Activated naive CD8-positive, alpha-beta T cell treated with anti-CD3 and anti-CD28 coated beads for 36 hours (primary cell): ENCODE data around the gene EIF4G3. TPM values are rescaled to one million over a fixed set of nuclear protein-coding genes. Genes with fewer than 3 reads are reported as not detected.
"Not testable (repeated sequence)": the region's sequence is repeated elsewhere in the genome, so short reads cannot be mapped to it uniquely, and the experiment has no call there.

Source experiments
- DNase-seq: peaks from one replicate; pipeline ENCODE4 v3.0.0; 2021
- H3K27ac Mint-ChIP-seq: one replicate; pipeline ENCODE4 v1.8.0; 2022; ENCODE audit warnings: mild to moderate bottlenecking, moderate library complexity, mixed read lengths
- H3K27me3 Mint-ChIP-seq: one replicate; pipeline ENCODE4 v1.8.0; 2022; ENCODE audit warnings: mild to moderate bottlenecking, mixed read lengths
- H3K36me3 Mint-ChIP-seq: one replicate; pipeline ENCODE4 v1.8.0; 2021; ENCODE audit warnings: mild to moderate bottlenecking, mixed read lengths
- H3K4me1 Mint-ChIP-seq: one replicate; pipeline ENCODE4 v1.8.0; 2021; ENCODE audit warnings: mixed read lengths
- H3K4me3 Mint-ChIP-seq: one replicate; pipeline ENCODE4 v1.8.0; 2022; ENCODE audit warnings: mild to moderate bottlenecking, moderate library complexity, mixed read lengths
- H3K9me3 Mint-ChIP-seq: one replicate; pipeline ENCODE4 v1.8.0; 2022; ENCODE audit warnings: mixed read lengths
- total RNA-seq, 2 experiments: library from RNA; stranded (reverse); gene quantifications; one replicate each; pipeline ENCODE4 v1.2.3, GENCODE V29; 2021

The EIF4G3 gene
- total RNA-seq, 2 experiments from 2014 or later: 51.1 to 55.9 TPM

DNA sequence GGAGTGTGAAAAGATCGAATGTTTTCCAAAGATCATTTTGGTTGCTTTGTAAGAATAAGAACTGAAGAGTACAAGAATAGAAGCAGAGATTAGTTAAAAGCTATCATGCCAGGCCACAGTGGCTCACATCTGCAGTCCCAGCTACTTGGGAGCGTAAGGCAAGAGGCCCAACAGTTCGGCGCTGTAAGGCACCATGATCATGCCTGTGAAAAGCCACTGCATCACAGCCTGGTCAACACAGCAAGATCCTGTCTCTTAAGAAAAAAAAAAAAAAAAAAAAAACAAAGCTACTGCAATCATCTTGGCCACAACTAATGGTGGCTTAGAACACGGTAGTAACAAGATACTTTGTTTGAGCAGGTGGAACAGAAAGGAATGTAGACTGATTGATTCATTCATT is 116.2 kb downstream of the EIF4G3 start:
- no peaks in the 10 kb centered on the region for H3K9me3 Mint-ChIP-seq
- no peaks in the 10 kb centered on the region for H3K27me3 Mint-ChIP-seq
- H3K4me1 Mint-ChIP-seq: no peaks in the 10 kb centered on the region
- no peak overlapping the region for H3K27ac Mint-ChIP-seq
- no peak overlapping the region for H3K4me3 Mint-ChIP-seq
- DNase-seq: no peak
- no peaks in the 10 kb centered on the region for H3K36me3 Mint-ChIP-seq

DNA sequence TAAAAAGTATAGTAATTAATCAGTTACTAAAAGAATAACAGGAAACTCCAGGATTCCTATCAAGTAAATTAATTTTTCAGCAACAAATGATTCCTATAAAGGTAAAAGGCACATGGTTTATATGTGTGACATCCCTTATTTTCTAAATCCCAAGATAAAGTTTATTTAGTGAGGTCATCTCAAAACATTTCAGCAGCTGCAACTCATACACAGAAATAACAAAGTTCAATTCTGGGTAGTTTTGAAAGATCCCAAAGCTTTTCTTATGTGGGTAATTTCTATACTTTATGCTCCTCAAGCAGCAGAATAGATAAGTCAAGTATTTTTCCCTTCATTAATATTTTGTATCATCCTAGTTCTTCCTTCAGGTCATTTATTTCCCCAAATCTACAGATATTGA is 117.7 kb downstream of the EIF4G3 start:
- no peaks in the 10 kb centered on the region for H3K9me3 Mint-ChIP-seq
- no peak overlapping the region for H3K4me3 Mint-ChIP-seq
- H3K27ac Mint-ChIP-seq: no peak overlapping the region
- no peaks in the 10 kb centered on the region for H3K4me1 Mint-ChIP-seq
- no peak for DNase-seq
- no peaks in the 10 kb centered on the region for H3K27me3 Mint-ChIP-seq
- no peaks in the 10 kb centered on the region for H3K36me3 Mint-ChIP-seq

DNA sequence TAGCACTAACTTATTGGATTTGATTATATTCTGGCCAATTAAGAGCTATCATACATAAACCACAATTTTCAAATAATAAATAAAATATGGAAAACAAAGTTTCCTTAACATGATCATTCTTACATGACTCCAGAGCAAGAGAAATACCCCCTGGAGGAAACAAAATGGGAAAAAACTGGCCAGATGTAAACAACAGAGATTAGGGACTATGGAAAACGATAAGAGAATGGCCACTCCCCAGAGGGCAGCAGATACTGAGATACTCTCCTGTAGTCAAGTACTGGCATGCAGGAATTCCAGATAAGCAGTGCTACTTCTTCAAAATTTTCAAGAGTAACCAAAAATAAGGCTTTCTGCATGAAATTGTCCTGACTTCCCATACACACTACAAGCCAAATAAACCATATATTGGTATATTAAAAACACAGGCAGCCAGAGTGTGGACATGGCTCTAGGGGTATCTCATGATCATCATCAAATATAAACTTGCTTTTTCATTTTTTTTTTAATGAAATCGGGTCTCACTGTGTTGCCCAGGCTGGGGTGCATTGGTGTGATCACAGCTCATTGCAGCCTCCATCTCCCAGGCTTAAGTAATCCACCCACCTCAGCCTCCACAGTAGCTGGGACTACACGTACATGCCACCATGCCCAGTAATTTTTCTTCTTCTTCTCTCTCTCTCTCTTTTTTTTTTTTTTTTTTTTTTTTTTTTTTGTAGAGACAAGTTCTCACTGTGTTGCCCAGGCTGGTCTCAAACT is 118.5 kb downstream of the EIF4G3 start:
- Mint-ChIP-seq H3K9me3 (no peaks in the 10 kb centered on the region), H3K36me3 (no peaks in the 10 kb centered on the region), H3K27me3 (no peaks in the 10 kb centered on the region), H3K27ac (no peak overlapping the region), H3K4me3 (no peak overlapping the region), H3K4me1 (no peaks in the 10 kb centered on the region)
- no peak for DNase-seq

DNA sequence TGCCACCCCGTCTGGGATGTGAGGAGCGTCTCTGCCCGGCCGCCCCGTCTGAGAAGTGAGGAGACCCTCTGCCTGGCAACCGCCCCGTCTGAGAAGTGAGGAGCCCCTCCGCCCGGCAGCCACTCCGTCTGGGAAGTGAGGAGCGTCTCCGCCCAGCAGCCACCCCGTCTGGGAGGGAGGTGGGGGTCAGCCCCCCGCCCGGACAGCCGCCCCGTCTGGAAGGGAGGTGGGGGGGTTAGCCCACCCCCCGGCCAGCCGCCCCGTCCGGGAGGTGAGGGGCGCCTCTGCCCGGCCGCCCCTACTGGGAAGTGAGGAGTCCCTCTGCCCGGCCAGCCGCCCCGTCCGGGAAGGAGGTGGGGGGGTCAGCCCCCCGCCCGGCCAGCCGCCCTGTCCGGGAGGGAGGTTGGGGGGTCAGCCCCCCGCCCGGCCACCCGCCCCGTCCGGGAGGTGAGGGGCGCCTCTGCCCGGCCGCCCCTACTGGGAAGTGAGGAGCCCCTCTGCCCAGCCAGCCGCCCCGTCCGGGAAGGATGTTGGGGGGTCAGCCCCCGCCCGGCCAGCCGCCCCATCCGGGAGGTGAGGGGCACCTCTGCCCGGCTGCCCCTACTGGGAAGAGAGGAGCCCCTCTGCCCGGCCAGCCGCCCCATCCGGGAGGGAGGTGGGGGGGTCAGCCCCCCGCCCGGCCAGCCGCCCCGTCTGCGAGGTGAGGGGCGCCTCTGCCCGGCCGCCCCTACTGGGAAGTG is 123.3 kb downstream of the EIF4G3 start:
- not testable (repeated sequence) for H3K4me3 Mint-ChIP-seq, H3K27ac Mint-ChIP-seq, DNase-seq, H3K27me3 Mint-ChIP-seq, H3K9me3 Mint-ChIP-seq, H3K36me3 Mint-ChIP-seq, H3K4me1 Mint-ChIP-seq

DNA sequence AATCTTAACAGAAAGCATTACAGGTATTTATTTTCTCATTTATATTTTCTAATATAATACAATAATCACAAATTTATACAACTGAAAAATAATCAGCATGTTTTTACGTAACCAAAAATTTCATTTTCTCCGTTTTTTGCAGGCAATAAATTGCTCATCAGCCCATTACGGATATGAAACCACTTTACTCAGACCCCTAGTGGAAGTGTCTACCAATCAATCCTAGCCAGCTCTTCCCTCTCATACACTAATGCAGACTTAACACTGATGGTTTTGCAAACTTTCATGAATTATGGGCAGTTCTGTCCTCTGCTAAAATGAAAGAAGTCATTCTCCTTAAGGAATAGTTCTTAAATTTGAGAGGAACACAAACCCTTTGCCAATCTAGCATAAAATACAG is 124.7 kb downstream of the EIF4G3 start:
- Mint-ChIP-seq H3K4me3 (no peak overlapping the region), H3K27me3 (no peaks in the 10 kb centered on the region), H3K36me3 (peaks cover 7% of the 10 kb centered on the region), H3K27ac (no peak overlapping the region), H3K9me3 (no peaks in the 10 kb centered on the region), H3K4me1 (no peaks in the 10 kb centered on the region)
- DNase-seq: no peak

- H3K27me3 Mint-ChIP-seq: no peaks in the 10 kb centered on the region
- H3K9me3 Mint-ChIP-seq: no peaks in the 10 kb centered on the region
- no peaks in the 10 kb centered on the region for H3K4me1 Mint-ChIP-seq
- no peak overlapping the region for H3K4me3 Mint-ChIP-seq
- DNase-seq: no peak
- H3K36me3 Mint-ChIP-seq: peaks cover 7% of the 10 kb centered on the region
- H3K27ac Mint-ChIP-seq: no peak overlapping the region
These were observed 125.4 kb downstream of the EIF4G3 start for GRCh38 chr1:21051177-21051825.

- Mint-ChIP-seq H3K4me1 (no peaks in the 10 kb centered on the region), H3K36me3 (peaks cover 7% of the 10 kb centered on the region), H3K27ac (no peak overlapping the region), H3K4me3 (no peak overlapping the region), H3K27me3 (no peaks in the 10 kb centered on the region), H3K9me3 (no peaks in the 10 kb centered on the region)
- no peak for DNase-seq
These were observed 126.7 kb downstream of the EIF4G3 start for GRCh38 chr1:21050031-21050430.

DNA sequence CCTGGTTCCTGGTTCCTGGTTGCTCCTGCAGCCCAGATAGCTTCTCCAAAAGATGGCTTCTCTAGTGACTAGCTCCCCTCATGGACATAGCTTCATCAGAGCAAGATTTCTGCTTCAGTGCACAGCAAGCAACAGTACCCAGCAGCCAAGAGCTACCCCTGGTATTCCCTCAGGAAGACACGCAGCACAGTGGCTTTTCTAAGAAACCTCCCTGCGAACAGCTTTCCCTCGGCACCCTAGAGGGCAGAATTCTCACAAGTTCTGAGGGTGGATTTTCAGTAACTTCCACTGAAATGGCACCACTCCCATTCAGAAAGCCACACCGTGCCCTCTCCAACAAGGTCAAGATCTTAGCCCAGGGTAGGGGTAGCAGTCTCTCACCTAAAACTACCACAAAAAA is 128.2 kb downstream of the EIF4G3 start:
- no peaks in the 10 kb centered on the region for H3K27me3 Mint-ChIP-seq
- no peak overlapping the region for H3K4me3 Mint-ChIP-seq
- no peak for DNase-seq
- no peaks in the 10 kb centered on the region for H3K9me3 Mint-ChIP-seq
- no peaks in the 10 kb centered on the region for H3K4me1 Mint-ChIP-seq
- H3K36me3 Mint-ChIP-seq: peaks cover 10% of the 10 kb centered on the region
- no peak overlapping the region for H3K27ac Mint-ChIP-seq

GRCh38 chr1:21046132-21046531 is 130.6 kb downstream of the EIF4G3 start:
- Mint-ChIP-seq H3K4me3 (no peak overlapping the region), H3K4me1 (no peaks in the 10 kb centered on the region), H3K27ac (no peak overlapping the region), H3K27me3 (no peaks in the 10 kb centered on the region), H3K9me3 (no peaks in the 10 kb centered on the region), H3K36me3 (peaks cover 14% of the 10 kb centered on the region)
- DNase-seq: no peak

GRCh38 chr1:21045351-21045750 is 131.3 kb downstream of the EIF4G3 start:
- H3K4me1 Mint-ChIP-seq: no peaks in the 10 kb centered on the region
- no peaks in the 10 kb centered on the region for H3K27me3 Mint-ChIP-seq
- no peak overlapping the region for H3K4me3 Mint-ChIP-seq
- no peak overlapping the region for H3K27ac Mint-ChIP-seq
- H3K36me3 Mint-ChIP-seq: peaks cover 17% of the 10 kb centered on the region
- no peaks in the 10 kb centered on the region for H3K9me3 Mint-ChIP-seq
- no peak for DNase-seq

GRCh38 chr1:21042929-21043605 is 133.6 kb downstream of the EIF4G3 start:
- no peak for DNase-seq
- H3K27me3 Mint-ChIP-seq: no peaks in the 10 kb centered on the region
- no peaks in the 10 kb centered on the region for H3K4me1 Mint-ChIP-seq
- H3K36me3 Mint-ChIP-seq: peaks cover 13% of the 10 kb centered on the region
- no peaks in the 10 kb centered on the region for H3K9me3 Mint-ChIP-seq
- no peak overlapping the region for H3K27ac Mint-ChIP-seq
- no peak overlapping the region for H3K4me3 Mint-ChIP-seq

DNA sequence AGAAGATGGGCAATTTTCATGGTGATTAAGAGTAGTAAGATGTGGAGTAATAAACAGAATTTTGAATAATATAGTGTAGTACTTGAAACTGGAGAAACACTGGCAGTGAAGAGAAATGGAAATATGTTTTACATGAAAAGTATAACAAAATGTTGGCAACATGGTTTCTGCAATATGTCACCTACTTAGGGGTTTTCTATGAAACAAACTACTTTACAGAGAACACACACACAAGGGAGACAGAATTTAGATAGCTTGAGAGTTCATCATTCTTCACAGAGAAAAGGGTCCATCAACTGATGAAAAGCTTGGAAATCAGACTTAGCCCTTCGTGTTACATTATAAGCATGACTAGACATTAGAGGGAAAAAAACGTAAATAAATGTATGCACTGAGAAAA is 135.2 kb downstream of the EIF4G3 start:
- Mint-ChIP-seq H3K27ac (no peak overlapping the region), H3K9me3 (no peaks in the 10 kb centered on the region), H3K36me3 (peaks cover 18% of the 10 kb centered on the region), H3K4me3 (no peak overlapping the region), H3K4me1 (no peaks in the 10 kb centered on the region), H3K27me3 (no peaks in the 10 kb centered on the region)
- no peak for DNase-seq

DNA sequence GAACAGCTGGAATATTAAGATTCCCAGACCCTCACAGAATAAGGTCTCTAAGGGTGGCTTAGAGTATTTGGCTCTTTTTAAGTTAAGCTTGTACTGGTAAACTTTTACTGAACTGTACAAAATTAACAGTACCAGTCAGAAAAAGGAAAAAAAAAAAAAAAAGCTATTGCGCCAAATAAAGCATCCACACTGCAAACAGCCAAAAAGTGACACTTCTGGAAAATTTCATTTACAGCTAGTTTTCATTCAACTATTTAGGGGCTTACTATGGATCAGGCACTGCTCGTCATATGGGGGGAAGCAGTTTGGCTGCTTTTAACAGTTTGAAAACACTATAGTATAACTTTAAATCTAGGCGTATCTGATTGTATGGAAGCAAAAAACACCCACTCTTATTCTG is 139.6 kb downstream of the EIF4G3 start:
- no peak overlapping the region for H3K27ac Mint-ChIP-seq
- no peak overlapping the region for H3K4me3 Mint-ChIP-seq
- H3K36me3 Mint-ChIP-seq: peaks cover 25% of the 10 kb centered on the region

GRCh38 chr1:21035794-21036193 is 140.9 kb downstream of the EIF4G3 start:
- Mint-ChIP-seq H3K27me3 (no peaks in the 10 kb centered on the region), H3K27ac (no peak overlapping the region), H3K4me1 (no peaks in the 10 kb centered on the region), H3K36me3 (peaks cover 23% of the 10 kb centered on the region), H3K9me3 (no peaks in the 10 kb centered on the region), H3K4me3 (no peak overlapping the region)
- DNase-seq: no peak

More for the DNA sequence above, 139.6 kb downstream of the EIF4G3 start:
- no peaks in the 10 kb centered on the region for H3K9me3 Mint-ChIP-seq
- DNase-seq: no peak
- no peaks in the 10 kb centered on the region for H3K27me3 Mint-ChIP-seq
- no peaks in the 10 kb centered on the region for H3K4me1 Mint-ChIP-seq
